Glutamatergic neuron (in vitro differentiated cells): ENCODE results near the gene URGCP. TPM values are rescaled to one million over a fixed set of nuclear protein-coding genes. Genes with fewer than 3 reads are reported as not detected.
"Not testable (repeated sequence)": the region's sequence is repeated elsewhere in the genome, so short reads cannot be mapped to it uniquely, and the experiment has no call there.

Experiments
- DNase-seq: peaks from one replicate; pipeline ENCODE4 v3.0.0; 2022
- H3K27ac Mint-ChIP-seq: one replicate; pipeline ENCODE4 v1.8.0; 2020; ENCODE audit warnings: mild to moderate bottlenecking, mixed read lengths, inconsistent platforms; ENCODE audit not compliant: unreplicated experiment
- H3K27me3 Mint-ChIP-seq: one replicate; pipeline ENCODE4 v1.8.0; 2020; ENCODE audit warnings: mild to moderate bottlenecking, moderate library complexity, mixed read lengths, inconsistent platforms; ENCODE audit not compliant: unreplicated experiment
- H3K36me3 Mint-ChIP-seq: one replicate; pipeline ENCODE4 v1.8.0; 2020; ENCODE audit warnings: mild to moderate bottlenecking, mixed read lengths, inconsistent platforms; ENCODE audit not compliant: unreplicated experiment
- H3K4me1 Mint-ChIP-seq: one replicate; pipeline ENCODE4 v1.8.0; 2020; ENCODE audit warnings: mild to moderate bottlenecking, low read depth, mixed read lengths, inconsistent platforms; ENCODE audit not compliant: unreplicated experiment
- H3K4me3 Mint-ChIP-seq: one replicate; pipeline ENCODE4 v1.8.0; 2020; ENCODE audit warnings: mild to moderate bottlenecking, mixed read lengths, inconsistent platforms; ENCODE audit not compliant: unreplicated experiment
- H3K9me3 Mint-ChIP-seq: one replicate; pipeline ENCODE4 v1.8.0; 2020; ENCODE audit warnings: mild to moderate bottlenecking, moderate library complexity, mixed read lengths, inconsistent platforms; ENCODE audit not compliant: unreplicated experiment
- total RNA-seq: library from RNA; stranded (reverse); fragmentation: NEBNext Ultra II Directional; extraction: Animal tissue kit (Norgen Biotek cat#: 25700); gene quantifications from one replicate; pipeline ENCODE4 v1.2.1, GENCODE V29; 2021; ENCODE audit not compliant: unreplicated experiment
- TF ChIP-seq, protein P1 (sequence below): fragments of 200-600 bp; sonication (generic); IDR thresholded peaks from one replicate; pipeline ENCODE4 v1.5.0; 2021; ENCODE audit not compliant: partially characterized antibody, unreplicated experiment

URGCP gene
- total RNA-seq, 1 donor from 2014 or later = 17.8 TPM

- DNase-seq = no peak
- H3K4me1 Mint-ChIP-seq = peaks cover 8% of the 10 kb centered on the region
- TF ChIP-seq, protein P1, sequence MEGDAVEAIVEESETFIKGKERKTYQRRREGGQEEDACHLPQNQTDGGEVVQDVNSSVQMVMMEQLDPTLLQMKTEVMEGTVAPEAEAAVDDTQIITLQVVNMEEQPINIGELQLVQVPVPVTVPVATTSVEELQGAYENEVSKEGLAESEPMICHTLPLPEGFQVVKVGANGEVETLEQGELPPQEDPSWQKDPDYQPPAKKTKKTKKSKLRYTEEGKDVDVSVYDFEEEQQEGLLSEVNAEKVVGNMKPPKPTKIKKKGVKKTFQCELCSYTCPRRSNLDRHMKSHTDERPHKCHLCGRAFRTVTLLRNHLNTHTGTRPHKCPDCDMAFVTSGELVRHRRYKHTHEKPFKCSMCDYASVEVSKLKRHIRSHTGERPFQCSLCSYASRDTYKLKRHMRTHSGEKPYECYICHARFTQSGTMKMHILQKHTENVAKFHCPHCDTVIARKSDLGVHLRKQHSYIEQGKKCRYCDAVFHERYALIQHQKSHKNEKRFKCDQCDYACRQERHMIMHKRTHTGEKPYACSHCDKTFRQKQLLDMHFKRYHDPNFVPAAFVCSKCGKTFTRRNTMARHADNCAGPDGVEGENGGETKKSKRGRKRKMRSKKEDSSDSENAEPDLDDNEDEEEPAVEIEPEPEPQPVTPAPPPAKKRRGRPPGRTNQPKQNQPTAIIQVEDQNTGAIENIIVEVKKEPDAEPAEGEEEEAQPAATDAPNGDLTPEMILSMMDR = no peak
- H3K4me3 Mint-ChIP-seq = no peak overlapping the region
- peaks cover 5% of the 10 kb centered on the region for H3K9me3 Mint-ChIP-seq
- no peaks in the 10 kb centered on the region for H3K36me3 Mint-ChIP-seq
- H3K27ac Mint-ChIP-seq = no peak overlapping the region
- H3K27me3 Mint-ChIP-seq = peaks cover 3% of the 10 kb centered on the region
Observed at GRCh38 chr7:43904533-43905208, 1.7 kb downstream of the URGCP start.

- H3K9me3 Mint-ChIP-seq = peaks cover 5% of the 10 kb centered on the region
- no peak overlapping the region for H3K27ac Mint-ChIP-seq
- peaks cover 3% of the 10 kb centered on the region for H3K27me3 Mint-ChIP-seq
- H3K36me3 Mint-ChIP-seq = no peaks in the 10 kb centered on the region
- H3K4me1 Mint-ChIP-seq = peaks cover 8% of the 10 kb centered on the region
- H3K4me3 Mint-ChIP-seq = no peak overlapping the region
- DNase-seq = no peak
- TF ChIP-seq, protein P1 = no peak
Observed at GRCh38 chr7:43902542-43903054, 3.8 kb downstream of the URGCP start.

DNA sequence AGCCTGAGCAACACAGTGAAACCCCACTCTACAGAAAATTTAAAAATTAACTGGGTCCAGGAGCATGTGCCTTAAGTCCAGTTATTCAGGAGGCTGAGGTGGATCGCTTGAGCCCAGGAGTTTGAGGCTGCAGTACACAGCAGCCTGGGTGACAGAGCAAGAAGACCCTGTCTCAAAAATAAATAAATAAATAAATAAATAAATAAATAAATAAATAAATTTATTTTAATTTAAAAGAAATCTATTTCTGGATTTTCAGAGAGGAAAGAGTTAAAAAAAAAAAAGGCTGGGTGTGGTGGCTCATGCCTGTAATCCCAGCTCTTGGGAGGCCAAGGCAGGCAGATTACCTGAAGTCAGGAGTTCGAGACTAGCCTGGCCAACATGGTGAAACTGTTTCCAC is 7.8 kb downstream of the URGCP start:
- not testable (repeated sequence) for H3K4me1 Mint-ChIP-seq, H3K27ac Mint-ChIP-seq, H3K4me3 Mint-ChIP-seq, H3K36me3 Mint-ChIP-seq, H3K9me3 Mint-ChIP-seq, H3K27me3 Mint-ChIP-seq, DNase-seq

GRCh38 chr7:43895847-43896415 is 10.5 kb downstream of the URGCP start:
- no peak for DNase-seq
- peaks cover 2% of the 10 kb centered on the region for H3K27me3 Mint-ChIP-seq
- H3K27ac Mint-ChIP-seq = no peak overlapping the region
- H3K9me3 Mint-ChIP-seq = no peaks in the 10 kb centered on the region
- no peak overlapping the region for H3K4me3 Mint-ChIP-seq
- no peaks in the 10 kb centered on the region for H3K36me3 Mint-ChIP-seq
- H3K4me1 Mint-ChIP-seq = peaks cover 3% of the 10 kb centered on the region
- TF ChIP-seq, protein P1 = no peak

DNA sequence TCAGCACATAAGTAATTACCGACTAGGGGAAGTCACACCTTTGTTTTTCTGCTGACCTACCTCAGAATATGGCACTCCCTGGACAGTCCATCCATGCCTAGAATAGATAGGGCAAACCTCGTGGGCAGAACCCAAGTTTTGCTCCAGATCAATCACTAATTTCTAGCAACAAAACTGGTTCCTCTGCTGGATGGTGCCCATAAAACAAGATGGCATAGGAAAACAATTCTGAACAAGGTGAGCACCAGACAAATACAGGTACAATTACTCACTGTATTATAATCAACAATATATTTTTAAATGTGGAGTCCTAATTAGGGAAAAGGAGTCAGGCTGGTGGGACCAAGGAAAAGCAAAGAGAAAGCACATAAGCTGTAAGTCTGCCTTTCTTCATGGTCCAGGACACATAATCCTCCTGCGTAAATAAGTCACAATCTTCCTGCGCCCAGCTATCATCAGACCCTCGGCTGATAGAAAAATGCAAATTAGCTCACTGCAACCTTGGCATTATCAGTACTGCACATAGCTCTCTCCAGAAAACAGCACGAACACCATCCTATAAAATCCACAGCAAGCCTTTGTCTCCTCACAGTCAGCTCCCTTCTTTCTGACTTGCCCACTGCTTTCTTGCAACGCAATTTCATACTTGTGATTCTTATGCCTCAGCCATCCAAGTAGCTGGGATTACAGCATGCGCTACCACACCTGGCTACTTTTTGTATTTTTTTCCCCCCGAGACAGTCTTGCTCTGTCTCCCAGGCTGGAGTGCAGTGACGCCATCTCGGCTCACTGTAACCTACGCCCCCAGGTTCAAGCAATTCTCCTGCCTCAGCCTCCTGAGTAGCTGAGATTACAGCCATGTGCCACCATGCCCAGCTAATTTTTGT is 15.1 kb downstream of the URGCP start:
- Mint-ChIP-seq H3K36me3 (no peaks in the 10 kb centered on the region), H3K9me3 (no peaks in the 10 kb centered on the region), H3K4me1 (peaks cover 9% of the 10 kb centered on the region), H3K27me3 (peaks cover 4% of the 10 kb centered on the region), H3K4me3 (no peak overlapping the region), H3K27ac (peak overlapping the region; percentile 34)
- DNase-seq = no peak
- TF ChIP-seq, protein P1 = no peak
